IgD-negative memory B cell (primary cell): ENCODE results near the gene ATOX1. TPM values are rescaled to one million over a fixed set of nuclear protein-coding genes. Genes with fewer than 3 reads are reported as not detected.
"Not testable (repeated sequence)": the region's sequence is repeated elsewhere in the genome, so short reads cannot be mapped to it uniquely, and the experiment has no call there.

Experiments
- H3K27ac Mint-ChIP-seq, 3 donors: one replicate each; pipeline ENCODE4 v1.8.0; 2020 to 2022; ENCODE audit warnings: mild to moderate bottlenecking in 3 of 3, mixed read lengths in 3 of 3, moderate library complexity in 1 of 3
- H3K27me3 Mint-ChIP-seq: one replicate; pipeline ENCODE4 v1.8.0; 2021; ENCODE audit warnings: mixed read lengths
- H3K36me3 Mint-ChIP-seq: one replicate; pipeline ENCODE4 v1.8.0; 2020; ENCODE audit warnings: mild to moderate bottlenecking, mixed read lengths
- H3K4me1 Mint-ChIP-seq, 3 donors: one replicate each; pipeline ENCODE4 v1.8.0; 2020 to 2022; ENCODE audit warnings: mixed read lengths in 3 of 3, mild to moderate bottlenecking in 1 of 3
- H3K4me3 Mint-ChIP-seq, 4 donors: one replicate each; pipeline ENCODE4 v1.8.0; 2020 to 2022; ENCODE audit warnings: mild to moderate bottlenecking in 4 of 4, mixed read lengths in 4 of 4, moderate library complexity in 3 of 4
- H3K9me3 Mint-ChIP-seq, 3 donors: one replicate each; pipeline ENCODE4 v1.8.0; 2020 to 2021; ENCODE audit warnings: mixed read lengths in 3 of 3, mild to moderate bottlenecking in 1 of 3
- polyA plus RNA-seq: library from polyadenylated mRNA; unstranded; fragments of 300-500 nt; fragmentation: Illumina TruSeq; gene quantifications from one replicate; pipeline ENCODE4 v1.2.3, GENCODE V29; 2021

ATOX1 gene
- polyA plus RNA-seq, 1 donor from 2014 or later = 76.2 TPM

- Mint-ChIP-seq H3K4me3 (no peak overlapping the region), H3K4me1 (peaks cover 11 to 18% (median 15%) of the 10 kb centered on the region in 3 donors), H3K27ac (no peak overlapping the region), H3K9me3 (peaks cover 2 to 8% (median 4%) of the 10 kb centered on the region in 3 donors), H3K36me3 (no peaks in the 10 kb centered on the region), H3K27me3 (peaks cover 2% of the 10 kb centered on the region)
These were observed 51.5 kb downstream of the ATOX1 start for GRCh38 chr5:151706906-151707305.

GRCh38 chr5:151703780-151704179 lies 54.7 kb downstream of the ATOX1 start:
- peaks cover 0 to 2% (median 0%) of the 10 kb centered on the region in 3 donors for H3K9me3 Mint-ChIP-seq
- H3K4me3 Mint-ChIP-seq = no peak overlapping the region
- H3K27me3 Mint-ChIP-seq = peaks cover 2% of the 10 kb centered on the region
- no peaks in the 10 kb centered on the region for H3K36me3 Mint-ChIP-seq
- peaks cover 11 to 13% (median 12%) of the 10 kb centered on the region in 3 donors for H3K4me1 Mint-ChIP-seq
- no peak overlapping the region for H3K27ac Mint-ChIP-seq

GRCh38 chr5:151703227-151703626 lies 55.2 kb downstream of the ATOX1 start:
- Mint-ChIP-seq H3K27ac (no peak overlapping the region), H3K4me1 (peaks cover 8 to 12% (median 11%) of the 10 kb centered on the region in 3 donors), H3K36me3 (no peaks in the 10 kb centered on the region), H3K4me3 (no peak overlapping the region), H3K27me3 (peaks cover 2% of the 10 kb centered on the region), H3K9me3 (peaks cover 0 to 2% (median 0%) of the 10 kb centered on the region in 3 donors)

GRCh38 chr5:151700820-151701219 lies 57.6 kb downstream of the ATOX1 start:
- H3K27me3 Mint-ChIP-seq = peaks cover 5% of the 10 kb centered on the region
- peaks cover 0 to 2% (median 0%) of the 10 kb centered on the region in 3 donors for H3K9me3 Mint-ChIP-seq
- H3K4me3 Mint-ChIP-seq = no peak overlapping the region
- no peaks in the 10 kb centered on the region for H3K36me3 Mint-ChIP-seq
- H3K27ac Mint-ChIP-seq = no peak overlapping the region
- H3K4me1 Mint-ChIP-seq = peaks cover 8 to 12% (median 11%) of the 10 kb centered on the region in 3 donors

- peaks cover 8 to 12% (median 11%) of the 10 kb centered on the region in 3 donors for H3K4me1 Mint-ChIP-seq
- H3K4me3 Mint-ChIP-seq = no peak overlapping the region
- H3K27me3 Mint-ChIP-seq = peaks cover 5% of the 10 kb centered on the region
- no peak overlapping the region for H3K27ac Mint-ChIP-seq
- peaks cover 0 to 1% (median 0%) of the 10 kb centered on the region in 3 donors for H3K9me3 Mint-ChIP-seq
- no peaks in the 10 kb centered on the region for H3K36me3 Mint-ChIP-seq
These were observed 58.1 kb downstream of the ATOX1 start for GRCh38 chr5:151700296-151700695.

GRCh38 chr5:151699071-151699901 lies 59.1 kb downstream of the ATOX1 start:
- Mint-ChIP-seq H3K4me1 (peaks cover 8 to 11% (median 9%) of the 10 kb centered on the region in 3 donors), H3K27me3 (peaks cover 5% of the 10 kb centered on the region), H3K4me3 (no peak overlapping the region), H3K36me3 (no peaks in the 10 kb centered on the region), H3K9me3 (no peaks in the 10 kb centered on the region), H3K27ac (no peak overlapping the region)

GRCh38 chr5:151698081-151698480 lies 60.4 kb downstream of the ATOX1 start:
- H3K9me3 Mint-ChIP-seq, H3K27me3 Mint-ChIP-seq, H3K4me1 Mint-ChIP-seq, H3K4me3 Mint-ChIP-seq, H3K27ac Mint-ChIP-seq, H3K36me3 Mint-ChIP-seq: not testable (repeated sequence)

GRCh38 chr5:151697452-151697851 lies 61.0 kb downstream of the ATOX1 start:
- peaks cover 7% of the 10 kb centered on the region for H3K27me3 Mint-ChIP-seq
- no peak overlapping the region for H3K27ac Mint-ChIP-seq
- H3K36me3 Mint-ChIP-seq = peaks cover 2% of the 10 kb centered on the region
- peaks cover 0 to 1% (median 0%) of the 10 kb centered on the region in 3 donors for H3K9me3 Mint-ChIP-seq
- no peak overlapping the region for H3K4me3 Mint-ChIP-seq
- H3K4me1 Mint-ChIP-seq = peaks cover 0 to 4% (median 3%) of the 10 kb centered on the region in 3 donors

GRCh38 chr5:151696470-151697061 lies 61.9 kb downstream of the ATOX1 start:
- Mint-ChIP-seq H3K4me1 (peaks cover 0 to 3% (median 2%) of the 10 kb centered on the region in 3 donors), H3K27me3 (peaks cover 8% of the 10 kb centered on the region), H3K9me3 (peaks cover 0 to 1% (median 0%) of the 10 kb centered on the region in 3 donors), H3K27ac (no peak overlapping the region), H3K36me3 (peaks cover 2% of the 10 kb centered on the region), H3K4me3 (no peak overlapping the region)

GRCh38 chr5:151695464-151695863 lies 63.0 kb downstream of the ATOX1 start:
- Mint-ChIP-seq H3K36me3 (peaks cover 2% of the 10 kb centered on the region), H3K27ac (no peak overlapping the region), H3K27me3 (peaks cover 6% of the 10 kb centered on the region), H3K4me1 (no peaks in the 10 kb centered on the region), H3K4me3 (no peak overlapping the region), H3K9me3 (peaks cover 0 to 1% (median 0%) of the 10 kb centered on the region in 3 donors)

GRCh38 chr5:151694035-151694485 lies 64.4 kb downstream of the ATOX1 start:
- peaks cover 7% of the 10 kb centered on the region for H3K27me3 Mint-ChIP-seq
- peaks cover 2% of the 10 kb centered on the region for H3K36me3 Mint-ChIP-seq
- peaks cover 0 to 1% (median 0%) of the 10 kb centered on the region in 3 donors for H3K9me3 Mint-ChIP-seq
- H3K27ac Mint-ChIP-seq = no peak overlapping the region
- H3K4me3 Mint-ChIP-seq = no peak overlapping the region
- no peaks in the 10 kb centered on the region for H3K4me1 Mint-ChIP-seq

Other genes with a start within 250 kb of the ATOX1 start
- not detected for gene FAT2, start 167.3 kb downstream of the ATOX1 start, polyA plus RNA-seq
- 16.1 TPM for gene SPARC, start 71.7 kb downstream of the ATOX1 start, polyA plus RNA-seq
- gene G3BP1, start 13.3 kb upstream of the ATOX1 start, polyA plus RNA-seq = 116 TPM
- not detected for gene GLRA1, start 166.2 kb upstream of the ATOX1 start, polyA plus RNA-seq